HL-60/S4 (cell line): ENCODE data around the gene TNFAIP2.

Experiments
- in situ Hi-C: fragments of 300-500 bp; cut with MboI; formaldehyde crosslinking; loops from 2 replicates; pipeline ENCODE4 v1.14.3; 2022; ENCODE audit warnings: low sequenced_read_pairs

Gene TNFAIP2

GRCh38 chr14:103178521-103178920, 55.3 kb downstream of the TNFAIP2 start:
- in situ Hi-C loops: no loop called here

- in situ Hi-C loops: no loop called here
Observed at GRCh38 chr14:103179094-103179493, 55.8 kb downstream of the TNFAIP2 start.

GRCh38 chr14:103180331-103180730, 57.1 kb downstream of the TNFAIP2 start:
- in situ Hi-C loops: no loop called here

- in situ Hi-C loops: no loop called here
Observed at GRCh38 chr14:103184046-103184445, 60.8 kb downstream of the TNFAIP2 start.

- in situ Hi-C loops: no loop called here
Observed at GRCh38 chr14:103185051-103186029, 62.1 kb downstream of the TNFAIP2 start.

GRCh38 chr14:103186241-103186822, 63.1 kb downstream of the TNFAIP2 start:
- in situ Hi-C loops: no loop called here
